GM18858 (cell line): Measurements from ENCODE around the gene TRAF2.

Source experiments
- ATAC-seq: cut with Tn5 transposase; IDR thresholded peaks from one replicate; pipeline ENCODE4 v1.9.1; 2021; ENCODE audit not compliant: unreplicated experiment

TRAF2 gene

GRCh38 chr9:136961279-136962065, 75.2 kb downstream of the TRAF2 start:
- ATAC-seq: no peak

GRCh38 chr9:136962163-136962562, 75.8 kb downstream of the TRAF2 start:
- ATAC-seq: no peak

- ATAC-seq: no peak
These were observed 76.5 kb downstream of the TRAF2 start for GRCh38 chr9:136962701-136963248.

GRCh38 chr9:136963341-136963740, 77.0 kb downstream of the TRAF2 start:
- no peak for ATAC-seq

- ATAC-seq: no peak
These were observed 77.4 kb downstream of the TRAF2 start for GRCh38 chr9:136963751-136964150.

GRCh38 chr9:136964171-136964689, 77.9 kb downstream of the TRAF2 start:
- ATAC-seq: no peak

GRCh38 chr9:136964833-136965422, 78.6 kb downstream of the TRAF2 start:
- no peak for ATAC-seq

GRCh38 chr9:136965771-136966484, 79.6 kb downstream of the TRAF2 start:
- no peak for ATAC-seq

GRCh38 chr9:136968333-136969127, 82.2 kb downstream of the TRAF2 start:
- no peak for ATAC-seq

- ATAC-seq: no peak
These were observed 82.8 kb downstream of the TRAF2 start for GRCh38 chr9:136969150-136969549.

- ATAC-seq: no peak
These were observed 83.5 kb downstream of the TRAF2 start for GRCh38 chr9:136969774-136970173.

GRCh38 chr9:136970361-136970760, 84.0 kb downstream of the TRAF2 start:
- no peak for ATAC-seq

- ATAC-seq: no peak
These were observed 85.4 kb downstream of the TRAF2 start for GRCh38 chr9:136971746-136972145.

GRCh38 chr9:136972335-136972734, 86.0 kb downstream of the TRAF2 start:
- no peak for ATAC-seq

- ATAC-seq: no peak
These were observed 86.4 kb downstream of the TRAF2 start for GRCh38 chr9:136972743-136973142.

- no peak for ATAC-seq
These were observed 87.6 kb downstream of the TRAF2 start for GRCh38 chr9:136973618-136974617.

- no peak for ATAC-seq
These were observed 88.7 kb downstream of the TRAF2 start for GRCh38 chr9:136974817-136975535.

- ATAC-seq: no peak
These were observed 89.3 kb downstream of the TRAF2 start for GRCh38 chr9:136975644-136976043.
